Psoas muscle (tissue), 8 donors: Measurements from ENCODE around the gene NFX1. TPM values are rescaled to one million over a fixed set of nuclear protein-coding genes. Genes with fewer than 3 reads are reported as not detected.
A peak's percentile ranks its signal among the peaks of the same experiment; 100 is the strongest.

ENCODE experiments used
- ATAC-seq, 4 donors: fragments of 200-7000 bp; cut with Tn5 transposase; one replicate each; pipeline ENCODE4 v1.9.1; 2020; ENCODE audit warnings: moderate library complexity in 3 of 4, mild to moderate bottlenecking in 2 of 4
- DNase-seq, 2 donors: peaks; one replicate each; pipeline ENCODE4 v3.0.0-alpha.2; 2020
- H3K27ac ChIP-seq: fragments of 200-600 bp; one replicate; pipeline ENCODE4 v1.8.0; 2022
- H3K27me3 ChIP-seq, 3 donors: fragments of 200-600 bp in 1 of 3; one replicate each; pipeline versions ENCODE4 v1.6.1 to v1.8.0; 2013 to 2022; ENCODE audit warnings: low read length in 2 of 3, mild to moderate bottlenecking in 2 of 3, moderate library complexity in 1 of 3; ENCODE audit not compliant: insufficient read depth in 3 of 3
- H3K36me3 ChIP-seq, 2 donors: fragments of 200-600 bp in 1 of 2; one replicate each; pipeline versions ENCODE4 v1.6.1 to v1.8.0; 2013 to 2022; ENCODE audit warnings: low read depth in 1 of 2, mild to moderate bottlenecking in 1 of 2, moderate library complexity in 1 of 2; ENCODE audit not compliant: insufficient read depth in 1 of 2
- H3K4me1 ChIP-seq: fragments of 200-600 bp; one replicate; pipeline ENCODE4 v1.8.0; 2022
- H3K4me3 ChIP-seq: fragments of 200-600 bp; one replicate; pipeline ENCODE4 v1.8.0; 2022; ENCODE audit warnings: mild to moderate bottlenecking
- H3K9me3 ChIP-seq: fragments of 200-600 bp; one replicate; pipeline ENCODE4 v1.8.0; 2022
- WGBS, 3 donors: extraction: QIAGEN DNeasy Blood & Tissue Kit; methylation state at CpG; one replicate each; pipeline versions ENCODE4 v1.1.6 to v1.1.7; 2013; 5-methylcytosine and 5-hydroxymethylcytosine counted together
- intact Hi-C, 2 donors: fragments of 100-400 bp; cut with DNase I; formaldehyde crosslinking; loops; one replicate each; pipeline versions ENCODE4 v1.11.0 to v1.14.2; 2022
- long read RNA-seq, 2 donors: library from polyadenylated mRNA; unstranded; transcript quantifications; one replicate each; pipeline ENCODE4 v2.0.0, GENCODE V29; 2021
- polyA plus RNA-seq, 3 donors: library from polyadenylated mRNA; stranded (reverse); fragments of 200-250 nt; gene quantifications; one replicate each; pipeline ENCODE4 v1.2.3, GENCODE V29; 2013
- total RNA-seq, 4 donors: library from RNA; stranded (reverse); fragmentation: NEBNext Ultra II Directional in 2 of 4; extraction: Animal tissue kit (Norgen Biotek cat#: 25700) in 2 of 4; gene quantifications; one replicate each; pipeline versions ENCODE4 v1.2.1 to v1.2.4, GENCODE V29; 2021 to 2023
- TF ChIP-seq, protein P1 (sequence below): fragments of 200-600 bp; IDR thresholded peaks from one replicate; pipeline ENCODE4 v1.8.0; 2022; ENCODE audit warnings: antibody characterized with exemption
- donor health status: healthy with polysubstance abuse.
- donor health status: DM: no; HTN: no; CAD: no; lungs with moderate emphysema.
- donor health status: Bipolar disorder and iron deficiency.
- donor health status: healthy.
- donor health status: DM: yes; HTN: yes; CAD: no.
- donor health status: DM: no; HTN: no; CAD: no.
- donor health status: DM: no; HTN: no; CAD: no.
- donor health status: DM: yes; HTN: yes; CAD: no.

The NFX1 gene
- 10 to 100 TPM; 33.8 to 59.2 (median 46.1) TPM for total RNA-seq
- 10 to 100 TPM; 20.9 to 33.4 (median 26.8) TPM for polyA plus RNA-seq
- long read RNA-seq, donor 1, transcript NFX1-201 (16 exons, 3,513 nt) = major isoform, 21 of 43 reads
- long read RNA-seq, donor 1, partial matches to known transcripts = 8 of 43 reads
- long read RNA-seq, donor 1, other reads (novel, unspliced or antisense) = 13 of 43 reads
- long read RNA-seq, donor 2, full-length matches to known transcripts = 44 of 108 reads
- long read RNA-seq, donor 2, partial matches to known transcripts = 15 of 108 reads
- long read RNA-seq, donor 2, other reads (novel, unspliced or antisense) = 49 of 108 reads

DNA sequence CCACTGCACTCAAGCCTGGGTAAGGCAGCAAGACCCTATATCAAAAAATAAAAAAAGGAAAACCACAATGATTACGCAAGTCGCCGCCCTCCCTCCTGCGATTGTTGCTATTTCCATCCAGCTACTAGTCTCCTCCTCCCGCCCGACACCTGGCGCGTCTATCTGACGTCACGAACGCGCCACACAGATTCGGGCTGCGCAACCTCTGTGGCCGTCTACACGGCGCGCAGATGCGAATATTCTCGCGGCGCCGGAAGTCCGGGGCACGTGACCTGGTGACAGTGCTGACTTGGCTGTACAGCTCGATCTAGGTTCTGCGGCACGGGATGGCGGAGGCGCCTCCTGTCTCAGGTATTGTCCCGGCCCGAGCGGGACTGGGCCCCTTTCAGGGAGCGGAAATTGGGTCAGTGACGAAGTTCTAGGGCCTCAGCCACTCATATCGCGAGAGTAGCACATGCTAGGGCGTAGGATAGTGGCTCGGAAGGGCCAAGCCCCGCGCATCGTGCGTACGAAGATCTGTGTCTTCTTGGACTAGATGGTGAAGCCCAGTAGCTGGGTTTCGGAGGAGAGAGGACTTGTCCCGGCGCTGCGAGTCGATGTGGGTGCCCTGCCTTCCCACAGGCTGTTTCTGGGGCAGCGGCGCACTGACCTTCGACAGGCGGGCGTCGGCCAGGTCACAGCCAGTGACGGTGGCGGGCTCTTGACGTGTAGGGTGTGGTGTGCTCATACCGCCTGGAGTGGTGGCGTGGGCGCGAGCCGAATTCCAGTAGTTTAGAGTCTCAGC lies at the start of gene NFX1:
Gene NFX1, plus strand, starts transcription at position 270 of the 784 bp plus-strand sequence. Its CDS starts 57 bp downstream, at position 327.
- H3K4me1 ChIP-seq = peaks cover 54% of the 10 kb centered on the region
- TF ChIP-seq, protein P1, sequence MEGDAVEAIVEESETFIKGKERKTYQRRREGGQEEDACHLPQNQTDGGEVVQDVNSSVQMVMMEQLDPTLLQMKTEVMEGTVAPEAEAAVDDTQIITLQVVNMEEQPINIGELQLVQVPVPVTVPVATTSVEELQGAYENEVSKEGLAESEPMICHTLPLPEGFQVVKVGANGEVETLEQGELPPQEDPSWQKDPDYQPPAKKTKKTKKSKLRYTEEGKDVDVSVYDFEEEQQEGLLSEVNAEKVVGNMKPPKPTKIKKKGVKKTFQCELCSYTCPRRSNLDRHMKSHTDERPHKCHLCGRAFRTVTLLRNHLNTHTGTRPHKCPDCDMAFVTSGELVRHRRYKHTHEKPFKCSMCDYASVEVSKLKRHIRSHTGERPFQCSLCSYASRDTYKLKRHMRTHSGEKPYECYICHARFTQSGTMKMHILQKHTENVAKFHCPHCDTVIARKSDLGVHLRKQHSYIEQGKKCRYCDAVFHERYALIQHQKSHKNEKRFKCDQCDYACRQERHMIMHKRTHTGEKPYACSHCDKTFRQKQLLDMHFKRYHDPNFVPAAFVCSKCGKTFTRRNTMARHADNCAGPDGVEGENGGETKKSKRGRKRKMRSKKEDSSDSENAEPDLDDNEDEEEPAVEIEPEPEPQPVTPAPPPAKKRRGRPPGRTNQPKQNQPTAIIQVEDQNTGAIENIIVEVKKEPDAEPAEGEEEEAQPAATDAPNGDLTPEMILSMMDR = no peak
- H3K36me3 ChIP-seq = peaks cover 4 to 43% of the 10 kb centered on the region in 2 donors
- DNase-seq (peak; percentile 99), ATAC-seq (peak; percentile 88 to 92 (median 90))
- peak within 1 kb of the TSS; percentile 99 for H3K27ac ChIP-seq
- H3K4me3 ChIP-seq = peak within 1 kb of the TSS; percentile 83
- no peaks in the 10 kb centered on the region for H3K9me3 ChIP-seq
- H3K27me3 ChIP-seq = no peaks in the 10 kb centered on the region
- intact Hi-C loops = loop anchor here (5.0 kb wide), 2 partner anchors 37 to 182 kb away; partner anchors contain the start of gene NOL6 (in 1 of the 2)
- WGBS, 3 donors = 0% methylated on average over 62 to 63 of the region's 63 CpGs

DNA sequence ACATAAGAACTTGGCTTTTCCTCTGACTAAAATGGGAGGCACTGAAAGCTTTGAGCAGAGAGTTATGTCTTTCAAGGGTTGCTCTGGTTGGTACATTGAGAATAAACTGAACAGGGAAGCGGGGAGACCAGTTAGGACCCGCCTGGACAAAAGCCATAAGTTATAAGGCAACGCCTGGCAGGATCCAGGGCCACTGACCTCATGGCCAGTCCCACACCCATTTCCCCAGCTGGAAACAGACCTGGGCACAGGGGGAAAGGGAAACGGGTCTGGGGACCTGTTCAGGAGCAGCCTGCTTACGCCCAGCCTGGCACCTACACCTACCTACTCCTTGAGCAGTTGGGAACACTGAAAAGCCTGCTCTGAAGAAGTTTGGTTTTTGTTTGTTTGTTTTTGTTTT lies 49.0 kb upstream of the NFX1 start:
- ATAC-seq = no peak
- no peak for DNase-seq
- Histone ChIP-seq H3K9me3 (no peaks in the 10 kb centered on the region), H3K36me3 (no peaks in the 10 kb centered on the region), H3K27ac (no peak overlapping the region), H3K4me1 (peaks cover 15% of the 10 kb centered on the region), H3K4me3 (no peak overlapping the region), H3K27me3 (no peaks in the 10 kb centered on the region)
- intact Hi-C loops = no loop called here
- 72 to 88% (median 80%) methylated on average over 5 of the region's 5 CpGs for WGBS, 3 donors
- TF ChIP-seq, protein P1 = no peak

DNA sequence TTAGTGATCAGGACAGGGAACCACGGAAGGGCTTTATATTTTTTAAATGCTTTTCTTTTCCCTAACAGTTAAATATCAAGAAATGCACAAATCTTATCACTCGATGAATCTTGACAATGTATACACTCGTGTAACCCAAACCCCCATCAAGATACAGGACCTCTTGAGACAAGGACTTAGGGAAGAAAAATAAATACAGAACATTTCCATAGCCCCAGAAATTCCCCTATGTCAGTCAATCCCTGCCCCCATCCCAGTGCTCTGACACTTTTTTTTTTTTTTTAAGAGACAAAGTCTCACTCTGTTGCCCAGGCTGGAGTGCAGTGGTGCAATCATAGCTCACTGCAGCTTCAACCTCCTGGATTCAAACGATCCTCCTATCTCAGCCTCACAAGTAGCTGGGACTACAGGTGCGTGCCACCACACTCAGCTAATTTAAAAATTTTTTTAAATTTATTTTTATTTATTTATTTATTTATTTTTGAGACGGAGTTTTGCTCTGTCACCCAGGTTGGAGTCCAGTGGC lies 47.6 kb upstream of the NFX1 start:
- DNase-seq = no peak
- intact Hi-C loops = no loop called here
- H3K27ac ChIP-seq = no peak overlapping the region
- TF ChIP-seq, protein P1 = no peak
- H3K4me1 ChIP-seq = peaks cover 15% of the 10 kb centered on the region
- H3K36me3 ChIP-seq = no peaks in the 10 kb centered on the region
- H3K27me3 ChIP-seq = no peaks in the 10 kb centered on the region
- ATAC-seq = no peak
- H3K9me3 ChIP-seq = no peaks in the 10 kb centered on the region
- 84 to 87% (median 84%) methylated on average over 6 of the region's 6 CpGs for WGBS, 3 donors
- H3K4me3 ChIP-seq = no peak overlapping the region

DNA sequence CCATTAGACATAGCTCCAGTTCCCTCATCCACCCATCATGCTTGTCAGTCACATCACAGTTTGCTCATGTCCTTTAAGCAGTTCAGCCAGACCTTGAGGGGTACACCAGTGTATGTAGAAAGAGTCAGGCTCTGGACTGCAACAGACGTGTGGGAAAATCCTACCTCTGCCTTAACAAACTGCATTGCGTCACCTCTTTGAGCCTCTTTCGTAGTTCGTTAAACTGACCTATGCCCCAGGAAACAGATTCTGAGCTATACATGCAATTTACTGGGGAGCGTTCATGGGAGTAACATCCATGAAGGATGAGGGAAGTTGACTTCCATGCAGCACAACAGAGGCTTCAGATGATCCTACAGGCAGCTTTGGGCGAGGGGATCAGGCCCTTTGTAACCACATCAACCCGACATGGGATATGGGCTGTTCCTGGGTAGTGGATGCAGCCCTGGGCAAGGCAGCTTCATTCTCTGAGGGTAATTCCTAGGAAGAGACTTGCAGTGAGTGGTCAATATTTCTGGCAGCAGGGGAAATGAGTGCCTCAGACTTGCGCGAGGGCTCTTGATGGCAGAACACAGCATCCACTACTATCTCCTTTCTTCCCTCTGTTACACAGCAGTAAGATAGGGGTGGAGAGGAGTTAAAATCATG lies 46.1 kb upstream of the NFX1 start:
- no peak overlapping the region for H3K27ac ChIP-seq
- no peaks in the 10 kb centered on the region for H3K9me3 ChIP-seq
- H3K4me1 ChIP-seq = peaks cover 11% of the 10 kb centered on the region
- ATAC-seq (no peak), DNase-seq (no peak)
- TF ChIP-seq, protein P1 = no peak
- no peak overlapping the region for H3K4me3 ChIP-seq
- intact Hi-C loops = no loop called here
- peaks cover 0 to 8% of the 10 kb centered on the region in 2 donors for H3K36me3 ChIP-seq
- 82 to 90% (median 84%) methylated on average over 9 of the region's 9 CpGs for WGBS, 3 donors
- H3K27me3 ChIP-seq = no peaks in the 10 kb centered on the region
